Measurements from ENCODE around the gene CPNE5. TPM values are rescaled to one million over a fixed set of nuclear protein-coding genes. Genes with fewer than 3 reads are reported as not detected.

Gene CPNE5
- total and polyA plus RNA-seq, 8 donors, result 1.2 to 15.9 (median 2.4) TPM; not detected in 1

DNA sequence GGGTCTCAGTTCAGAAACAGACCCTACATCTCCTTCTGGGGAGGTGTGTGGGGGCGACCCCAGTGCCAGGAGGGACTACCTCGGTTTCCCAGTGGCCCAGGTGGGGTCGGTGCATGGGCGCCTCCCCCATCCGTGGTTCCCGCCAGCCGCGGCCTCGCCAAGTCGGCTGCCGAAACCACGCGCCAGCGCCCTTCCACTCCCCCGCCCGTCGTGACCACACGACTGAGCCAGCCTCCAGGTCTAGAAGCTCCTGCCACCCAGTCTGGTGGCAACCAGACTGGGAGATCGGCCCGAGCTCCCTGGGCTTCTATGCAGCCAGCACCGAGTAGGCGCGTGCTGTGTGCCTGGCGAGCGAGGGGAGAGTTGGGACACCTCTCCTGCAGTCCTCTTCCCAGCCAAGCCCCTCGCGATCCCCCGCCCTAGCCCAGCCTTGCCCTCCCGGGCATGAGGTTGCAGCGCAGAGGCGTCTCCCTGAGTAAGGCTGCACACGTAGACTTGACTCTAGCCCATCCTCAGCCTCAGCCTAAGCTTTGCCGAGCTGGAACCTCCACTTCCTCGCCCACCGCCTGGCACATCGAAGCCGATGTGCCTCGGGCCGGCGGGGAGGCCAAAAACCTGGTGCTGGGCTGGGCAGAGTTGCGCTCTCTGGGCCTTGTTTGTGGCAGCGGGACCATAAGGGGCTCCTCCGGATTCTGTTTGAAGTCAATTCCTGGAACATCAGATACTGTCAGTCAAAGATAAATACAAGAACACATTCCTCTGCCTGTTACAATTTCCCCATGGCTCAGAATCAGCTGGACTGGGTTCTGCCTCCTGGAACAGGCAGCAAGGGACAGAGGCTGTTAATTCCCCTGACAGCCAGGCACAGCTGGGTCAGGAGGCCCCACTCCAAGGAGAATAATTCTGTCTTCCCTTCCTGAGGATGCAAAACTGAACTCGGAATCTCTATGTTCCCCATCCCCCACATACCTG lies 1.5 kb upstream of the CPNE5 start:
- peak in 1 of 2 donors; percentile 68 for DNase-seq
- intact Hi-C loops (cut with DNase I; ENCODE audit: low total_unique reads), result no loop called here
- Histone ChIP-seq H3K9me3 (no peaks in the 10 kb centered on the region), H3K4me1 (peaks cover 23 to 35% (median 25%) of the 10 kb centered on the region in 4 donors), H3K36me3 (no peaks in the 10 kb centered on the region), H3K4me3 (peak overlapping the region; percentile 52 to 64 (median 58)), H3K27ac (peak overlapping the region in 3 of 5 donors; percentile 12 to 67 (median 41)), H3K27me3 (peaks cover 0 to 36% (median 23%) of the 10 kb centered on the region in 3 donors)
- TF ChIP-seq POLR2A (IDR thresholded peaks at IDR 0.05), result no peak
- no peak for TF ChIP-seq POLR2AphosphoS5 (IDR thresholded peaks at IDR 0.05)
- no peak for TF ChIP-seq EP300 (IDR thresholded peaks at IDR 0.05)
- TF ChIP-seq, protein P1, sequence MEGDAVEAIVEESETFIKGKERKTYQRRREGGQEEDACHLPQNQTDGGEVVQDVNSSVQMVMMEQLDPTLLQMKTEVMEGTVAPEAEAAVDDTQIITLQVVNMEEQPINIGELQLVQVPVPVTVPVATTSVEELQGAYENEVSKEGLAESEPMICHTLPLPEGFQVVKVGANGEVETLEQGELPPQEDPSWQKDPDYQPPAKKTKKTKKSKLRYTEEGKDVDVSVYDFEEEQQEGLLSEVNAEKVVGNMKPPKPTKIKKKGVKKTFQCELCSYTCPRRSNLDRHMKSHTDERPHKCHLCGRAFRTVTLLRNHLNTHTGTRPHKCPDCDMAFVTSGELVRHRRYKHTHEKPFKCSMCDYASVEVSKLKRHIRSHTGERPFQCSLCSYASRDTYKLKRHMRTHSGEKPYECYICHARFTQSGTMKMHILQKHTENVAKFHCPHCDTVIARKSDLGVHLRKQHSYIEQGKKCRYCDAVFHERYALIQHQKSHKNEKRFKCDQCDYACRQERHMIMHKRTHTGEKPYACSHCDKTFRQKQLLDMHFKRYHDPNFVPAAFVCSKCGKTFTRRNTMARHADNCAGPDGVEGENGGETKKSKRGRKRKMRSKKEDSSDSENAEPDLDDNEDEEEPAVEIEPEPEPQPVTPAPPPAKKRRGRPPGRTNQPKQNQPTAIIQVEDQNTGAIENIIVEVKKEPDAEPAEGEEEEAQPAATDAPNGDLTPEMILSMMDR (IDR thresholded peaks at IDR 0.05), result no peak
- WGBS, 5 donors, result 8 to 19% (median 12%) methylated on average over 25 to 44 of the region's 44 CpGs

DNA sequence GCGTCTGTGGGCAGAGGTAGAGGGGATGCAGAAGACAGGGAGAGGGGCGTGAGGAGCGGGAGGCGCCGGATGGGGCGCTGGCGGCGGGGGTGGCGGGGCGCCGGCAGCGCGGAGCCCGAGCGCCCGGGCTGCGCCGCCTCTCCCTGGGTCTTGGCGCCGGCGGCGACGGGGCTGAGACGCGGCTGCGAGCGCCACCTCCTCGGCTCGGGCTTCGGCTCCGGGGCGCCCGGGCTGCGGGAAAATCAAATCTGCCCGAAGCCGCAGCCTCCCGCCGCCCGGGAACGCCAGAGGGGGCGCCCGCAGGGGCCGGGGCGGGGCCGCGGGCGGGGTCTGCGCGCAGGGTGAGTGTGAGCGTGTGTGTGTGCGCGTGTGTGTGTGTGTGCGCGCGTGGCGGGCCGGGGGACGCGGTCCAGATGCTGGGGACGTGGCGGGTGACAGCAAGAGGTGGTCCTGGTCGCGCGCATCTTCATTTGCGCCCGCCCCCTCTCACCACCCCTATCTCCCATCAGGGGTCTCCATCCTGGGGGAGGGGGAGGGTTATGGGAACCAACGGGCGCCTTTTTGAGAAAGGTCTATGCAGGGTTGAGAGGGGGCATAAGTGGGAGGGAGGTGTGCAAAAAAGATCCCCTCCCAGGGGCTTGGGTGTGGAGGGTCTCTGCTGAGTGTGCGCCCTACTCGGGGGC lies 646 bp upstream of the CPNE5 start:
- peak; percentile 30 to 83 for DNase-seq
- Histone ChIP-seq H3K9me3 (no peaks in the 10 kb centered on the region), H3K27me3 (peaks cover 0 to 36% (median 23%) of the 10 kb centered on the region in 3 donors), H3K36me3 (no peaks in the 10 kb centered on the region), H3K27ac (peak overlapping the region in 2 of 5 donors; percentile 41 to 67), H3K4me3 (peak overlapping the region; percentile 52 to 64 (median 58)), H3K4me1 (peaks cover 23 to 35% (median 26%) of the 10 kb centered on the region in 4 donors)
- intact Hi-C loops (cut with DNase I; ENCODE audit: low total_unique reads), result no loop called here
- 0 to 2% (median 1%) methylated on average over 14 to 70 of the region's 70 CpGs for WGBS, 5 donors
- no peak for TF ChIP-seq EP300 (IDR thresholded peaks at IDR 0.05)
- no peak for TF ChIP-seq POLR2AphosphoS5 (IDR thresholded peaks at IDR 0.05)
- TF ChIP-seq, protein P1 (IDR thresholded peaks at IDR 0.05), result peak in 1 of 7 experiments; percentile 14

DNA sequence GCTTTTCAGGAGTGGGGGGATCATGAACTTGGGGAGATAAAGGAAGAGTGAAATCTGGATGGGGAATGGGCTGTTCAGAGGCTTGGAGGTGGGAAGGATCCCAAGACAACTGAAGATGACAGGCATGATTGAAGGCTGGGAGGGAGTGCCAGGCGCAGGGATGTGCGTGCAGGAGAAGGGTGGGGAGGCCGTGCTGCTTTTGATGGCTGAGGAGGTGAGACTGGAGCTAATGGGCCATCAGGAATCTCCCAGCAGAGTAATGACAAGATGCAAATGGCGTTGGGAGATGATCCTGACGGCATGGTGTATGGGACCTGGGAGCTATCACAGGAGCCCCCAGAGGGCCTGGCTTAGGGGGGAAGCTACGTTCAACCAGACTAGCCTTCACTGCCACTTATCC lies 1.6 kb downstream of the CPNE5 start:
- Histone ChIP-seq H3K36me3 (no peaks in the 10 kb centered on the region), H3K27me3 (peaks cover 0 to 36% (median 23%) of the 10 kb centered on the region in 3 donors), H3K9me3 (no peaks in the 10 kb centered on the region), H3K4me3 (no peak overlapping the region), H3K4me1 (peaks cover 23 to 35% (median 29%) of the 10 kb centered on the region in 4 donors), H3K27ac (no peak overlapping the region)
- intact Hi-C loops (cut with DNase I; ENCODE audit: low total_unique reads), result no loop called here
- no peak for DNase-seq
- 91 to 98% (median 95%) methylated on average over 6 of the region's 6 CpGs for WGBS, 5 donors
- TF ChIP-seq POLR2AphosphoS5 (IDR thresholded peaks at IDR 0.05) (no peak), POLR2A (IDR thresholded peaks at IDR 0.05) (no peak), EP300 (IDR thresholded peaks at IDR 0.05) (no peak)
- TF ChIP-seq, protein P1 (IDR thresholded peaks at IDR 0.05), result no peak

DNA sequence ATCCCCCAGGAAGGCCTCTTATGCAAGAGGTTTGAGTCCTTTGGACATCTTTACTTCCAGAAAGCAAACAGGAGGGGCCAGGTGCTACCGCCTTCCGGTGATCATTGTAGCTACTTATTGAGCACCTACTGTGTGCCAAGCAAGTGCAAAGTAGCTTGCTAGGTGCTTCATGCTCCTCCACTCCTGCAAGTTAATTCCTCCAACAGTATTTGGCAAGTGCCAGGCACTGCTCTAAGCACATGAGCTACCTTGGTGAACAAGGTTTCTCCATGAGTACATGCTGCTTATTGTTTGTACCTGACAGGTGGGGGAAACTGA lies 2.3 kb downstream of the CPNE5 start:
- no peak for DNase-seq
- TF ChIP-seq POLR2AphosphoS5 (IDR thresholded peaks at IDR 0.05) (no peak), POLR2A (IDR thresholded peaks at IDR 0.05) (no peak), EP300 (IDR thresholded peaks at IDR 0.05) (no peak)
- TF ChIP-seq, protein P1 (IDR thresholded peaks at IDR 0.05), result no peak
- Histone ChIP-seq H3K36me3 (no peaks in the 10 kb centered on the region), H3K27ac (no peak overlapping the region), H3K4me1 (peaks cover 23 to 35% (median 29%) of the 10 kb centered on the region in 4 donors), H3K4me3 (no peak overlapping the region), H3K9me3 (no peaks in the 10 kb centered on the region), H3K27me3 (peaks cover 0 to 36% (median 23%) of the 10 kb centered on the region in 3 donors)
- WGBS, 5 donors, result 91 to 97% (median 94%) methylated on average over 2 of the region's 2 CpGs
- intact Hi-C loops (cut with DNase I; ENCODE audit: low total_unique reads), result no loop called here

Data from stomach (tissue), 9 donors.